ENCODE results near the gene KLHL8.

Gene KLHL8

GRCh38 chr4:87117051-87117731, 103.2 kb downstream of the KLHL8 start:
- no peak overlapping the region for H3K4me3 ChIP-seq (ENCODE audit: low read depth, low read length)
- H3K4me1 ChIP-seq, result peaks cover 2% of the 10 kb centered on the region; the same call in 1 of the 2 replicates
- no peak for DNase-seq
- H3K9me3 ChIP-seq, result no peaks in the 10 kb centered on the region
- H3K36me3 ChIP-seq, result peaks cover 37% of the 10 kb centered on the region
- no peaks in the 10 kb centered on the region for H3K27me3 ChIP-seq
- TF ChIP-seq CTCF (IDR thresholded peaks at IDR 0.05; ENCODE audit: low read depth, low read length), result no peak

- Histone ChIP-seq H3K4me1 (peaks cover 4% of the 10 kb centered on the region; the same call in 1 of the 2 replicates), H3K9me3 (no peaks in the 10 kb centered on the region), H3K27me3 (no peaks in the 10 kb centered on the region), H3K4me3 (ENCODE audit: low read depth, low read length) (no peak overlapping the region), H3K36me3 (peaks cover 41% of the 10 kb centered on the region)
- no peak for TF ChIP-seq CTCF (IDR thresholded peaks at IDR 0.05; ENCODE audit: low read depth, low read length)
- DNase-seq, result no peak
Observed at GRCh38 chr4:87116231-87116630, 104.2 kb downstream of the KLHL8 start.

- peaks cover 4% of the 10 kb centered on the region for H3K4me1 ChIP-seq
- TF ChIP-seq CTCF (IDR thresholded peaks at IDR 0.05; ENCODE audit: low read depth, low read length), result peak; percentile 33
- H3K4me3 ChIP-seq (ENCODE audit: low read depth, low read length), result no peak overlapping the region
- no peaks in the 10 kb centered on the region for H3K27me3 ChIP-seq
- peaks cover 38% of the 10 kb centered on the region for H3K36me3 ChIP-seq
- peak; percentile 28 for DNase-seq
- no peaks in the 10 kb centered on the region for H3K9me3 ChIP-seq
Observed at GRCh38 chr4:87114245-87115062, 106.0 kb downstream of the KLHL8 start.

GRCh38 chr4:87112063-87112462, 108.4 kb downstream of the KLHL8 start:
- H3K4me3 ChIP-seq (ENCODE audit: low read depth, low read length), result no peak overlapping the region
- no peak for TF ChIP-seq CTCF (IDR thresholded peaks at IDR 0.05; ENCODE audit: low read depth, low read length)
- no peak for DNase-seq
- no peaks in the 10 kb centered on the region for H3K27me3 ChIP-seq
- no peaks in the 10 kb centered on the region for H3K9me3 ChIP-seq
- peaks cover 13% of the 10 kb centered on the region for H3K4me1 ChIP-seq
- peaks cover 27% of the 10 kb centered on the region for H3K36me3 ChIP-seq
